ENCODE measurements around the gene CHD8.
"Not testable (repeated sequence)": the region's sequence is repeated elsewhere in the genome, so short reads cannot be mapped to it uniquely, and the experiment has no call there.

Gene CHD8, protein sequence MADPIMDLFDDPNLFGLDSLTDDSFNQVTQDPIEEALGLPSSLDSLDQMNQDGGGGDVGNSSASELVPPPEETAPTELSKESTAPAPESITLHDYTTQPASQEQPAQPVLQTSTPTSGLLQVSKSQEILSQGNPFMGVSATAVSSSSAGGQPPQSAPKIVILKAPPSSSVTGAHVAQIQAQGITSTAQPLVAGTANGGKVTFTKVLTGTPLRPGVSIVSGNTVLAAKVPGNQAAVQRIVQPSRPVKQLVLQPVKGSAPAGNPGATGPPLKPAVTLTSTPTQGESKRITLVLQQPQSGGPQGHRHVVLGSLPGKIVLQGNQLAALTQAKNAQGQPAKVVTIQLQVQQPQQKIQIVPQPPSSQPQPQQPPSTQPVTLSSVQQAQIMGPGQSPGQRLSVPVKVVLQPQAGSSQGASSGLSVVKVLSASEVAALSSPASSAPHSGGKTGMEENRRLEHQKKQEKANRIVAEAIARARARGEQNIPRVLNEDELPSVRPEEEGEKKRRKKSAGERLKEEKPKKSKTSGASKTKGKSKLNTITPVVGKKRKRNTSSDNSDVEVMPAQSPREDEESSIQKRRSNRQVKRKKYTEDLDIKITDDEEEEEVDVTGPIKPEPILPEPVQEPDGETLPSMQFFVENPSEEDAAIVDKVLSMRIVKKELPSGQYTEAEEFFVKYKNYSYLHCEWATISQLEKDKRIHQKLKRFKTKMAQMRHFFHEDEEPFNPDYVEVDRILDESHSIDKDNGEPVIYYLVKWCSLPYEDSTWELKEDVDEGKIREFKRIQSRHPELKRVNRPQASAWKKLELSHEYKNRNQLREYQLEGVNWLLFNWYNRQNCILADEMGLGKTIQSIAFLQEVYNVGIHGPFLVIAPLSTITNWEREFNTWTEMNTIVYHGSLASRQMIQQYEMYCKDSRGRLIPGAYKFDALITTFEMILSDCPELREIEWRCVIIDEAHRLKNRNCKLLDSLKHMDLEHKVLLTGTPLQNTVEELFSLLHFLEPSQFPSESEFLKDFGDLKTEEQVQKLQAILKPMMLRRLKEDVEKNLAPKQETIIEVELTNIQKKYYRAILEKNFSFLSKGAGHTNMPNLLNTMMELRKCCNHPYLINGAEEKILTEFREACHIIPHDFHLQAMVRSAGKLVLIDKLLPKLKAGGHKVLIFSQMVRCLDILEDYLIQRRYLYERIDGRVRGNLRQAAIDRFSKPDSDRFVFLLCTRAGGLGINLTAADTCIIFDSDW (N-terminal part only)

DNA sequence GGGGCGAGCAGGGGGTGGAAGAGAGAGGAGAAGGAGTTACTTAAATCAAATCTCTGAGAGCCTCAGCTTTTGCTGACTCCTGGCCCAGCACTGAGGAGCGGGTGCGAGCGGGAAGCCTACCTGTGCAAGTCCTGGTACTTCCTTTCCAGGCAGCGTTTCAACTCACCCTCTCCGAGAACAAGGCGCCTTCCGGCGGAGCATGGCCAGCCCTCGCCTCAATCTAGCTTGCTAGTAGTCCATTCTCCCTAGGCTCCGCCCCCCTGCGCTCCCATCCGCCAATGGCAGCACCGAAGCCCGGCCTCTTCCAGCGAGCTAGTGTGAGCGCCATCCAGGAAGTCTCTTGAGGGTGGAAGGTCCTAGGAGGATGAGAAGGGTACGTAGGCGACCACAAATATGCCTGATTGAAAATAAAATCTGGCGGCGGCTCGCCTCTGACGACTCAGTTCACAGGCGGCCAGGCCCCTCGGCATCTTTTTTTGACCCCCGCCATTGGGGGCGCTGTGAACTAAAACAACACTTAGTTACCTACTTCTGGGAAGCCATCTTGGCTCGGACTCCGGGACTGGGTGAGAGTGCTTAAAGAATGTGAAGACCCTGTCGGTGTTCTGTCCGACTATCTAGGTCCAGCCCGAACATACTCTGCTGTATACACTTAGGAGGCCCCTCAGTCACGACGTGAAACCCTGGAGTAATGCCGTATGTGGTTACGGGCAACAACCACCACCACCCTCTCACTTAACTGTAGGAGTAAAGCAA is at the start of gene CHD8:
Gene CHD8, minus strand, starts transcription at position 212 of the 756 bp plus-strand sequence. CDS start 24,480 bp downstream, outside the sequence.
- DNase-seq (ENCODE audit: low spot score), result peak; percentile 100

DNA sequence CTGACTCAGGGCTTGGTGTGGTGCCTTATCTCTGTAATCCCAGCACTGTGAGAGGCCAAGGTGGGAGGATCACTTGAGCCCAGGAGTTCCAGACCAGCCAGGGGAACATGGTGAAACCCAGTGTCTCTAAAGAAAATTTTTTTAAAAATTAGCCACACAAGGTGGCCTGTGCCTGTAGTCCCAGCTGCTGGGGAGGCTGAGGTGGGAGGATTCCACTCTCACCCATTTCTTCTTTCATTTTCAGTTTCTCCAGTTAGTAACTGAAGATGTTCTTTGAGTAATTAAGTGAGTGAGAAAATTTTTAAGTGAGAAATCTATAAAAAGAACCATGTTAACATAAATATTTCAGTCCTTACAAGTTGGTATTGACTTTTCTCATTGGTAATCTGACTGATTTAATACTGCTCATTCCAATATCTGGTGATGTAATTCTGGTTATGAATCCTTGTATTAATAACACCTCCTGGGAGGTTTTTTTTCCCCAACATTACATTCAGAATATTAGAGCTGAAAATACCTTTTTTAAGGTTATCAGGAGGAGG is 49.2 kb upstream of the CHD8 start:
- no peak for DNase-seq (ENCODE audit: low spot score)

DNA sequence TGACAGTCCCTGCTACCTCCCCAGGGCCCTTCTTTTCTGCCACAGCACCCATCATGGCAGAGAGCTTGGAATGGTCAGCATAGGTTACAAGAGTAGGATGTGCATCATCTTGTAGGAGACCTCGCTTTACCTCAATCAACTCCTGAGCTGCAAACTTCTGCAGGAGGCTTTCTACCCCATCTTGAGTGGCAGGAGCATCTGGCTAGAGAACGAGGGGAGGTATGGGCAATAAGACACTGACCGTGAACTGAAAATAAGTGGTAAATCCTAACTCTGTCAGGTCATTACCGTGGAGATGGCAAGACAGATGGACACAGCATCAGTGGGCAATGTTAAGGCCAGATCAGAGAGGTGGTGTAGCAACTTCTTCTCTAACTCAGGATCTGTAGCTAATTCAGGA is 47.5 kb upstream of the CHD8 start:
- no peak for DNase-seq (ENCODE audit: low spot score)

DNA sequence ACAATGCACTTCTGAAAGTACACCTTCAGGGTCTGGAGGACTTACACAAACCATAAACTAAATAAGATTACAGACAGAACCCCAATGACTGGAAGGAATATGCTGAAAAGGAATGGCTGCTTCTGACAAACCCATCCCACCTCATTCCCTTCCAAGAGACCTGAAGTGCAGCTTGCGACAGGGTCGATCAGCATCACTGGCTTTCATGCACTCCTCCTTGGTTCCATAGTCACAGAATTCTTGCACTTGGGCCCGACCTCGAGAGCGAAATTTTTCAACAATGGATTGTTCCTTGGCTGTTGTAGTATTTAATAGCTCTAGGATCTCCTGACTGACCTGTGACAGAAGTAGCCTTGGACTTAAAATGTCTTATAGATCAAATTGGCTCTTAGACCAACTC is 45.6 kb upstream of the CHD8 start:
- DNase-seq (ENCODE audit: low spot score), result no peak

DNA sequence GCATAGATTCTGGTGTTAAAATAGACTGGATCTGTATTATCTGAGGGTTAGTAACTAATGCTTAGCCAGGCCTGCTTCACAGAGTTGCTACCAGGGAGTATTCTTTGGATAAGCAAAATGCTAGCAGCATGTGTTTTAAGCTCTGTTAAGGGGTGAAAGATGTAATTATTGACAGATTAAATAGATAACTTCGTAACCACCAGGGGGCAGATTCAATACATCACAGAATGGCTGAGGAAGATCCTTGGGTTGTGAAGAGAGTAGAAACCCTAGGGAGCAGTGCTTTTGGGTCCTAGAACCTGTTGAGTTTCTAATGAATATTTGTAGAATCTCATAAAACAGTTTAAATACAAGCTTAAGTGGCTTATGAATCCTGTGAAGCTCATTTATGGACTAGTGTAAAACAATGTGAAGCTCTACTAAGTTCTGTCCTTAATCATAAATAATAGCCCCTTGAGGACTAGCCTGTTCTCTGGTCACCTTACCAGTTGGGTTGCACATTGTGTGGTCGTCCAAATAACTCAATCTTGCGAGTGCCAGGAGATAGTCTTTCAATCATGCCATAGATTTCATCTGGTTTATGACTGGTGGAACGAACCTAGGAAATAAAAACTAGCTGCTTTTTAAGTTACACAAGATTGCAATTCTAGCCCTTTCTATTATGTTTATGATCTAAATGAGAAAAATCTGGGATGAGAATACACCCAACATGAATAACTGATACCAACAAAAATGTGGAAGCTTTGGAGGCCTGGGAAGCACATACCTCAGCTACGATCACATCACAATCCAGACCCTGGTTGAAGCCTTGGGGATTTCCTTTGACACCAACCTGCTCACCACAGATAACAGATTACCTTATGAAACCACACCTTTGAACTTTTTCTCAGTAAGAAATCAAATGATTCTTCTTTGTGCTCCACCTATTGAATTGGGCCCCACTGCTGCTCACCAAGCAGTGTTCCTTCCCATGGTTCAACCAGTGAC is 42.9 kb upstream of the CHD8 start:
- peak; percentile 61 for DNase-seq (ENCODE audit: low spot score)

DNA sequence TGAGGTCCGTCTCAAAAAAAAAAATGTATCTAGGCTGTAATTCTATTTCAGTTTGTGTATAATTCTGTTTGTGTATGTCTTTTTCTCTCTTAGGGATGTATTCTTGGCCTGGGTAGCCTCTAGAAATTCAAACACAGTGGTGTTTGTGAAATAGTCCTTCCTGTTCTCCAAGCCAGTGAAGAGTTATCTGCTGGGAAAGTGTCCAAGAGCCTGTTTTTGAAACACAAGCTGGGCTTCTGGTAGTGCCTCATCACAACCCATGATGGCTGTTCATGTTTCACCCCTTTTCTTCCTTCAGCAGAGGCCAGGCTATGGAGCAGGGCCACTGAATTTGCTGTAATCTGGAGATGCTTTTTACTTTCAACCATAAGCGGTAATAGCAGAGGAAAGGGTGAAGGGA is 40.5 kb upstream of the CHD8 start:
- DNase-seq (ENCODE audit: low spot score), result no peak

DNA sequence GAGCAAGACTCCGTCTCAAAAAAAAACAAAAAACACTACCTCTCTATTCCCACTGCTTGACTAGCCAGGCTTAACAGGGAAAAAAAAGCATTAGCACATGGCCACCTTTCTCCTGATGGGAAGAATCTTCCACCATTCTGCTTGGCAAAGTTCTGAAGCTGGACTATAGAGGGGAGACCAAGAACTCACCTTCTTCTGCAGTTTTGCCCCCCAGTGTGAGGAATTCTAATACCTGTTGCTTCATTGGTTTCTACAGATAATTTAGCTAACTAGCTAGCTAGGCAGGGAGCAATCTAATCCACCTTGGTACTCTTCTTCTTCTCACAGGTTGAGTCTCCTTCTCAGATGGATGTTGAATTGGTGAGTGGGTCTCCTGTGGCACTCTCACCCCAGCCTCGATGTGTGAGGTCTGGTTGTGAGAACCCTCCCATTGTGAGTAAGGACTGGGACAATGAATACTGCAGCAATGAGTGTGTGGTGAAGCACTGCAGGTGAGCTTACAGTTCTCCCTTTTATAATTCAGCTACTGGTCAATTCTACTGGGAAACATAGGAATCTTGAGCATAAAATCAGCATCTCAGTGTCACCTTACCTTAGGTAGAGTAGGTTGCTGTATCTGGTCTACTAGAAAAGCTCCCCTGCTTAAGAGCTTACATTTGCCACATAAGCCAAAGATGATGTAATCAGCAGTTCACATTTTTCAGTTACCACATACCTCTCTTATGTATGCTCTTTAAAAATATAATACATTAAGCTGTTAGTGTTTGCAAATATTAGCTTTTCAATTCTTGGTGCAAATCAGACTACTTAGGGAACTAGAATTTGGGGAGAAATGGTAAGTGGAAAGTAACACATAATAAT is 39.2 kb upstream of the CHD8 start:
- DNase-seq (ENCODE audit: low spot score), result no peak

DNA sequence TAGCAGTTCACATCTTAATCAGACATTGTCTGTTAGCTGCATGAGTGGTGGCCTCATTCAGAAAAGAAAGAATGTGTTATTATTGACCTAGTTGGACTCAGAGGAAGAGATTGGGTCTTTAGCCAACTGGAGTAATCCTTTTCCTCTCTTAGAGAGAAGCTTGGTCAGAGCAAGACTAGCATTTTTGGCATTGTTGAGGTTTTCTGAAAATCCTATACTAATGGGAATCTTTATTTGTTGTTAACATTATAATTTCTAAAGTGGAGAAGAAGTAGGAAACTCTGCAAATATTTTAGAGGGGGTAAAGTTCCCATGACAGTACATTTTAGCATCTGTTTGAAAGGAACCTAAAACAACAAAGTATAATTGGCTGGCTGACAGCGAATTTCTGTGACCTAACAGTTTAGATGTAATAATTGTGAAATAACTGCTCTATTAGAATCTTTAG is 30.7 kb upstream of the CHD8 start:
- DNase-seq (ENCODE audit: low spot score), result peak; percentile 77

DNA sequence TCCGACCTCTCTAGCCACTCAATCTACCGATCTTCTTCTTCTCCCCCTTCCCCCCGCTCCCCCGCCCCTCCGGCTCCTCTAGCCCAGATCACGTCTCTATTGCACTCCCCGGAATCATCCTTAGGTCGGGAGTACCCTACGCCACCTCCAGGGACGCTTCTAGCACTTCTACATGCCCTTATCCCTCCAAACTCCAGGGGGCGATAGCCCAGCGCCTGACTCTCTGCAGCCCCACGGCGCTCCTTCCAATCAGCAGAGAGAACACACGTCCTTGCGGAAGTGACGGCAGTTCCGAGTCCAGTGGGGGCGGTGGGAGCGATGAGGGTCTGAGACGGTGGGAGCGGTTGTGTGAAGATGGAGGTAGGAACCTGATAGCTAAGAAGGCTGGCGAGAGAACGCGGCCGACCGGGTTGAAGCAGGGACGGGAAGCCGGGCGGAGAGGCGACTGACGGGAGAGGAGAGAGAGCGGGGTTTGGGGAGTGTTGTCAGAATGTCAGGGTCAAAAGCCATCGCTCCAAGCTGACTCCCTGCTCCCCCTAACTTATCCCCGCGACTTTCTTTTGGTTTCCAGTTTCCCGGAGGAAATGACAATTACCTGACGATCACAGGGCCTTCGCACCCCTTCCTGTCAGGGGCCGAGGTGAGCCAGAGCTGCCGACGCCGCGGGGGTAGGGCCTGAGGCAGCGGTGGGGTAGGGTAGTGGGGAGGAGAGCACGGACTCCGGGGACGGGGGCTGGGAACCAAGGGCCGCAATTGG is 21.2 kb upstream of the CHD8 start, which contains the start of the genes RAB2B and TOX4:
Gene RAB2B, minus strand, starts transcription at position 35 of the 757 bp plus-strand sequence. CDS start 87 bp downstream, outside the sequence.
Gene TOX4, plus strand, starts transcription at position 271 of the 757 bp plus-strand sequence. Its CDS starts 84 bp downstream, at position 355.
- peak; percentile 97 for DNase-seq (ENCODE audit: low spot score)

DNA sequence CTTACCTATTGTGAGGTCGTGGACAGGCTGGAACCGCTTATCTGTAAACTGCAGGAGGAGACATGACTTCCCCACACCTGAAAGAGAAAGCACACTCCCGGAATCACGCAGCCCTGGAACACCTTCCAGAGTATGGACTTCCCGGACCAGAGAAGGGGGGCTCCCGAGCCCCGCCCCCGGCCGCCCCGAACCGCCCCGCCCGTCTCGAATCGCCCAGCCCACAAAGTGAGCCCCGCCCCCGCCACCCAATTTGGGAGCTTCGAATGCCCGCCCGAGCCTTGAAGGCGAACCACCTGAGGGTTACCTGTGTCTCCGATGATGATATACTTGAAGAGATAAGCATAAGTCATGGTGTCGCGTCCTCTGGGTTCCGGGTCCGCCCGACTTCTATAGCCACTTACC is 20.6 kb upstream of the CHD8 start:
- peak; percentile 76 for DNase-seq (ENCODE audit: low spot score)

DNA sequence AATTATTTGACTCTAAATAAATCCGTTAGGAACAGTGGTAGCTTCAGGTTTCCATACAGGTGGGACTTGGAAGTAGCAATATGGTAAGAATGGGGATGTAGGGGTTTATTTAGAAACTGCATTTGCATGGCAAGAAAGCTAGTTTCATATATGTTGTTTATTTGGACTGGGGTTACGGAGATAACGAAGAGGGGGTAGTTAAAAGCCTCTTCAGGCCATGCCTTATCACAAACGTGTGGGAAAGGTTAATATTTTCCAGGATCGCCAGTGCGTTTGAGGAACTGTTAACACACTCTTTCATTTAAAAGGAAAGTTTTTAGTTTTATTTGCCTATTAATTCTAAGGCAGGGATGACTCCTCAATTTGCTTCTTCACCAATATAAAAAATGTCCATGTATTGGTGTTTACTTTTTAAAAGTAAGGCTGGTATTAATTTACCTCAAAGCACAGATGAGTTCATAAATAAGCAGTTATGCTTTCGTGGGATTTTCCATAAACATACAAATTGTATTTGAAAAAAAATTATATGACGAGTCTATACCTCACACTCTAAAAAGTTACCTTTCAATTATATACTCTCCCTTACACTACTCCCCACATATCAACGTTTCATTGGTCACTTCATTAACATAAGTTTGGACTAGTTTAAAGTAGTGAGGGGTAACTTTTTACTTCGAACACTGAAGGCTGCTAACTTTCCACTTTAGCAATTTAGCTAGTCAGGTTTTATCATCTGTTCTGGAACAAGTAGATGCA is 20.0 kb upstream of the CHD8 start:
- DNase-seq (ENCODE audit: low spot score), result no peak

DNA sequence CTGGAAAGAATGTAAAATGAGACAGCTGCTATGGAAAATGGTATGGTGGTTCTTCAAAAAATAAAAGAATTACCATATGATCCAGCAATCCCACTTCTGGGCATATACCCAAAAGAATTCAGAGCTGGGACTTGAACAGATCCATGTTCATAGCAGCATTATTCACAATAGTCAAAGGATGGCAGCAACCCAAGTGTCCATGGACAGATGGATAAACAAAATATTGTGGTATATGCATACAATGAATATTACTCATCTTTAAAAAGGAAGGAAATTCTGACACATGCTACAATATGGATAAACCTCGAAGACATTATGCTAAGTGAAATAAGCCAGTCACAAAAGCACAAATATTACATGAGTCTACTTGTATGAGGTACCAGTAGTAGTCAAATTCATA is 11.7 kb upstream of the CHD8 start:
- no peak for DNase-seq (ENCODE audit: low spot score)

DNA sequence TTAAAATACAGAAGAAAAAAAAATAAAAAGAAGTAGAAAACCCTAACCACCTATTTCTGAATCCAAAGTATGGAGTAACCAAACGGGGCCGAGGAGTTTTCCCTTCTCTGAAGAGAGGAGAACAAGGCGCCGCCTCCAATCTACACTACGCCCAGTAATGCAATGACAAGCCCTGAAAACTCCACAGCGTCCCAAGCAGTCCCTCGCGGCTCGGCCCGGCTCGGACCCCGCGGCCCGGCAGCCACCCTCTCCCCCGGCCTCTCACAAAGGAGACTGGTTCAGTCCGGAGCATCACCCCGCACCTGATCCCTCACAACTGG is 371 bp downstream of the CHD8 start:
- peak; percentile 33 for DNase-seq (ENCODE audit: low spot score)

DNA sequence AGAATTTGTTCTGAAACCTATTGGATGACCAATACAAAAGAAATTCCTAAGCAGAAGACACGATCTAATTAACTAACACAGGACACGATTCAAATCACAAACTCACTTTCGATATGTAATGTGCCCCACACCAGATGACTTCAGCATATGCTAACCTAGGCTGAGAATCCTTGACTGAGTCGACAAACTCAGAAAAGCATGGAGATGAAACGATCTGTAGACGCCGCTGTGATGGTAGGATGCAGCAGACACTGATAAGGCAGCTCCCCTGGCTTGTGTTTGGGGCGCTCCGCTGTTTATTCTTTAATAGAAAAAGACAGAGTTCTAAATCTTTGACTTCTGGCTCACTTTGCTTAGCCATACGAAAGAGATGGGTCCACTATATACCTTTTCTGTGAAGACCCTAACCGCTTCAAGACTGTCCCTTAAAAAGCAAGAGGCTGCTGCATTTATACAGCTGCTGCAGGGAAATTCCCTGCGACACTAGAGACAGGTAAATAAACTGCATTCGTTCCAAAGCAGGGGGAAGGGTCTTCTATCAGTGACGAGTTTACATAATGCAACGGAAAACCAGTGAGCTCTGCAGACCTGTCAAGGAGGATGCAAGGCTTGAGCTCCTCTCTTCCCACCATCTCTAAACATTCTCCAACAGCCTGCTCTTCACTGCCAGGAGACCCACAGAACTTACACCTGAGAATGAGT is 929 bp downstream of the CHD8 start:
- DNase-seq (ENCODE audit: low spot score), result peak; percentile 9

DNA sequence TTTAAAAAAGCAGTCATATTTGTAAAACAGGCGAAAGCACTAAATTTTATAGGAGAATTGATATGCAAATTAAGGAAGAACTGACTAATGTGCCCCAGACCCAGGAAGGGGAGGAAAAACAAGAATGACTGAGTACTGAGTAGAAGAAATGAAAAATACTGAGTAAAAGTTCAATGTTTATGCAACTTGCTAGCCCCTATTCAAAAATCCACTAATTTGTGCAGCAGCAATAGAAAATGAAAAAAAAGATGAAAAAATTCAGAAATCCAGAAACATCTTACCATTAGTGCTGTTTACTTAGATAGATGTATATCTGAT is 6.1 kb downstream of the CHD8 start:
- DNase-seq (ENCODE audit: low spot score), result no peak

DNA sequence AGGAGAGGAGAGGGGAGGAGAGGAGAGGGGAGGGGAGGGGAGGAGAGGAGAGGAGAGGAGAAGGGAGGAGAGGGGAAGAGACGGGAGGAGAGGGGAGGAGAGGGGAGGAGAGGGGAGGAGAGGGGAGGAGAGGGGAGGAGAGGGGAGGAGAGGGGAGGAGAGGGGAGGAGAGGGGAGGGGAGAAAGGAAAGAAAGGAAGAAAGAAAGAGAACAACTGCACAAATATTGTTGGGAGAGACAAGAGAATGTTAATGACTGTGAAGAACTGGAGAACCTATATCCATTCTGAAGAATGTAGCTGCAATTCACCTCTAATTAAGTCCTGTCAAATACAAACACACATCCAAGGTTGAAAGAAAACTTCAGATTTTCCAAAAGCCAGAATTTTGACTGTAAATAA is 13.3 kb downstream of the CHD8 start:
- DNase-seq (ENCODE audit: low spot score), result not testable (repeated sequence)

DNA sequence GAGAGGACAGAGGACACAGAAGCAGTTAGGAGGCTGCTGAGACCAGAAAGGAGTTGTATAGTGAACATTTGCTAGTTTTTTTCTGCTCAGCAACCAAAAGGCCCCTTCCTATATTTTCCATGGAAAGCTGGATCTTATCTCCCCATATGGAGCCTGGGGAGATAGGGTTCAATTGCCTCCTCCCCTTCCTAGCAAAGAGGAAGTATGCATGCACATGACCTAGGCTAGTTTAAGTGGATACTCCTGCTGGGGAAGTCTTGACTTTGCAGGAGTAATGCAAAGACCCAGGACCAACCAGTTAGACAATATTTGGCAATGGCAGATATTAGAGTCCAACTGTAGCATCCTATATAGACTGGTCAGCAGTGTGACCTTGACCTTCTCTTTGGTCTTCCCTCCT is 15.1 kb downstream of the CHD8 start:
- DNase-seq (ENCODE audit: low spot score), result no peak
